Right ventricle myocardium superior (tissue), 1 donor: ENCODE results near the gene SLC17A1. TPM values are rescaled to one million over a fixed set of nuclear protein-coding genes. Genes with fewer than 3 reads are reported as not detected.

Experiments used
- ATAC-seq: fragments of 200-7000 bp; cut with Tn5 transposase; one replicate; pipeline ENCODE4 v1.9.1; 2020; ENCODE audit warnings: mild to moderate bottlenecking; ENCODE audit not compliant: poor library complexity
- DNase-seq: peaks from one replicate; pipeline ENCODE4 v3.0.0-alpha.2; 2020
- intact Hi-C: fragments of 100-400 bp; cut with DNase I; formaldehyde crosslinking; loops from one replicate; pipeline ENCODE4 v1.11.2; 2022
- long read RNA-seq: library from polyadenylated mRNA; unstranded; transcript quantifications from one replicate; pipeline ENCODE4 v2.0.0, GENCODE V29; 2021
- total RNA-seq: library from RNA; stranded (reverse); fragmentation: NEBNext Ultra II Directional; extraction: Animal tissue kit (Norgen Biotek cat#: 25700); gene quantifications from one replicate; pipeline ENCODE4 v1.2.1, GENCODE V29; 2021
- donor health status: DM: no; HTN: yes; CAD: no; lungs with severe emphysema.

The SLC17A1 gene, protein sequence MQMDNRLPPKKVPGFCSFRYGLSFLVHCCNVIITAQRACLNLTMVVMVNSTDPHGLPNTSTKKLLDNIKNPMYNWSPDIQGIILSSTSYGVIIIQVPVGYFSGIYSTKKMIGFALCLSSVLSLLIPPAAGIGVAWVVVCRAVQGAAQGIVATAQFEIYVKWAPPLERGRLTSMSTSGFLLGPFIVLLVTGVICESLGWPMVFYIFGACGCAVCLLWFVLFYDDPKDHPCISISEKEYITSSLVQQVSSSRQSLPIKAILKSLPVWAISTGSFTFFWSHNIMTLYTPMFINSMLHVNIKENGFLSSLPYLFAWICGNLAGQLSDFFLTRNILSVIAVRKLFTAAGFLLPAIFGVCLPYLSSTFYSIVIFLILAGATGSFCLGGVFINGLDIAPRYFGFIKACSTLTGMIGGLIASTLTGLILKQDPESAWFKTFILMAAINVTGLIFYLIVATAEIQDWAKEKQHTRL
- total RNA-seq = not detected
- long read RNA-seq = 0 reads

- no peak for DNase-seq
- intact Hi-C loops = no loop called here
- no peak for ATAC-seq
Observed at GRCh38 chr6:25831532-25832306, at the start of gene SLC17A1. Gene SLC17A1, minus strand, starts transcription at chr6:25832052. Its CDS starts 1,495 bp downstream, at chr6:25830557.

DNA sequence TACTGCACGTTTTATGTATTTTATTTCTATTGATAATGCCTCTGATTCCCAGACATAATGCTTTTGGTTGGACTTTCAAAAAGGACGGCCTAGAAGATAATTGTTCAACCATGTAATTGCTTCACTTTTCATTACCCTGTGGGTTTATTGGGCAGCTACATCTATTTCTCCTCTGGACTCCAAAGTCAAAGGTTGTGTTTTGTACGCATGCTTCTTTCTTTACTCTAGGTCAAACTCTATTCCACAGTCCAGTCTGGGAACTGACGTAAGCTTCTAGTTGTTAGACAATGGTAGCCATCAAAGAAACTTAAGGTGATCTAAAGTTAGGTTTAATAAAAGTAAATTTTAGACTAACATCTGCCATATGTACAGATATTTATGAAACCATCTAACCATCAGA is 48.7 kb upstream of the SLC17A1 start:
- ATAC-seq = no peak
- intact Hi-C loops = no loop called here
- DNase-seq = no peak

DNA sequence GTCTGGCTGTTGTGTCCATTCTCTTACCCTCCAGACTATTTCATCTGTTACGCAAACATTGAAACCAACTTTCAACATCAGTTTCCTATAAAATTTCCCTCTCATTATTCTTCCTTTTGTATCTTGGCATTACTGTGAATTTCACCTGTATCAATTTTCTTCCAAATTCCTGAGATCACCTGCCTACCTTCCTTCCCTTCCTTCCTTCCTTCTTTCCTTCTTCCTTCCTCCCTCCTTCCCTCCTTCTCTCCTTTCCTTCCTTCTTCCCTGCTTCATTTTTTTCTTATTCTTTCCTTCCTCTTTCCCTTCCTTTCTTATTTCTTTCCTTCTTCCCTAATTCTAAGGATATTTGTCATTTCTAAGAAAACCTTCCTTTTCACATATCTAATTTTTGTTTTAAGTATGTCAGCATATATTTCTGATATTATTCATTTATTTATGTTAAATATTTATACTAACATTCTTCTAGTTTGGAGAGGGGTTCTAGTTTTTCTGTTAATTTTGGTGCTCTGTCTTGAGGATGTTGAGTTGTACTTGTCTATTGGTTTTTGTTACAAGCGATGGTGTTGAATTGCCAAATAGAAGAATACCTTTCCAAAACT is 47.0 kb upstream of the SLC17A1 start:
- intact Hi-C loops = no loop called here
- DNase-seq (no peak), ATAC-seq (no peak)

- DNase-seq (no peak), ATAC-seq (no peak)
- intact Hi-C loops = no loop called here
Observed at GRCh38 chr6:25875926-25876602, 44.2 kb upstream of the SLC17A1 start.

DNA sequence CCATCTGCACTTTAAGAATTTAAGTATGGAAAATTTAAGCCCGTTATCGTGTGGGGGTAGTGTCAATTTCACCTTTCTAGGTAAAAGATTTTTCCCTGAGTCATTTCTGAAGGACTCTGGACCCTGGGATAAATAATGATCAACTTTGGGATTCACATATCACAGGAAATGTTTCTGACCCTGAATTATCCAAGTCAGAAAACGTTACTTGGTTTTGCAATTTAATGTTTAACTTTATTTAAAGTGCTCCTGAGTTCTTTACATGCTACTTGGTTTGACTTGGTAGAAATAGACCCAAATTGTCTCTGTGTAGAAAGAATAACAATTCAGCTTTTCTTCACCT is 43.7 kb upstream of the SLC17A1 start:
- no peak for ATAC-seq
- no peak for DNase-seq
- intact Hi-C loops = no loop called here

GRCh38 chr6:25874822-25875562 is 43.1 kb upstream of the SLC17A1 start:
- intact Hi-C loops = no loop called here
- ATAC-seq = no peak
- no peak for DNase-seq

GRCh38 chr6:25874118-25874517 is 42.3 kb upstream of the SLC17A1 start, which contains the start of gene SLC17A3:
Gene SLC17A3, minus strand, starts transcription at chr6:25874243. Its CDS starts 5,856 bp downstream, at chr6:25868387.
- DNase-seq (no peak), ATAC-seq (no peak)
- intact Hi-C loops = no loop called here

DNA sequence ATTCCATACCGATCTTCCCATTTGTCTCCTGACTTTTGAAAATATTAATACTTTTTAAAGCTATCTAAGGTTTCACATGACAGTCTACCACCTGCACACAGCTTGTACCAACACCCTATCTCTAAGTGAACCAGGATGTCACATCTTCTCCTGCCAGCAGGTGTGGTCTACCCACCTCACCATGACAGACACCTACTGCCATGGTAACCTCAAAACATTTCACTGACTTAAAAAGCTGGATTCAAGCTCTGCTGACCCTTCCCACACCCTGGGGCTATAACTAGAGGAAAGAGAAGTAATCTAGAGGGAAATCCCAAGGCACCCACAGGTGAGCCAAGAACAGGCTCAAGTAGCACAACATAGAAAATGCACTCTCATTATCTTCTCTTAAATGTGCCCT is 41.0 kb upstream of the SLC17A1 start:
- DNase-seq = no peak
- intact Hi-C loops = no loop called here
- no peak for ATAC-seq

GRCh38 chr6:25869840-25870239 is 38.0 kb upstream of the SLC17A1 start:
- intact Hi-C loops = no loop called here
- ATAC-seq = no peak
- no peak for DNase-seq

DNA sequence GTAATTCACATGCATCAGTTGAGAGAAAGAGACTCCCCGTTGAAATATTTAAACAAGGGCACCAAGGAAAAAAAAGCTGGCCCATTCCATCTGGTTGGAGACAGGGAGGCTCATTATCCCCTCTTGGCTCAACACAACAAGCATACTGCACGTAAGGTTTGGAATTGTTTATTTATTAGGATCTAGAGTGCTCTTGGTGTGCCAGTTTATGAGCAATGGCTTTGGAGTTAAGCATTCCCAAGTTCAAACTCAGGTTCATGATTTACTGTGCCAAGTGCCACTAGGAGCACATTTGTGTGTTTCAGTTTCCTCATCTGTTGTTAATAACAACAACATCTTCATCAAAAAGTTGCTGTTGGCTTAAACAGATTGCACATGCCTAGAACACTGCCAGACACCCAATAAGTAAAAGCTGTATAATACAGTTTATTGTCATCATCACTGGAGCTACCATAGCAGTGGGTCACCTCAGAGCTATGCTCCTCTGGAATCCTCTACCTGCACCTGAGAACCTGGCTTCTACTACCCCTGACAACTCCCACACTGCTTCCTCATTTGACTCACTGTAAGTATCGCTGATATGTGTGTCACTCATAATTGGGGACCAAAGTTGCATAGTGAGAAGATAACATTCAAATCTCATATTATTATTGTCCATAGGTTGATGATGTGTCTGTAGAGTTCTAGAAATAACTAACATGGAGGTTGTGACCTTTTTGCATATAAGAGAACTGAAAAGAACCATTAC is 36.8 kb upstream of the SLC17A1 start:
- intact Hi-C loops = no loop called here
- no peak for ATAC-seq
- DNase-seq = no peak

- ATAC-seq (no peak), DNase-seq (no peak)
- intact Hi-C loops = no loop called here
Observed at GRCh38 chr6:25866011-25866410, 34.2 kb upstream of the SLC17A1 start.

DNA sequence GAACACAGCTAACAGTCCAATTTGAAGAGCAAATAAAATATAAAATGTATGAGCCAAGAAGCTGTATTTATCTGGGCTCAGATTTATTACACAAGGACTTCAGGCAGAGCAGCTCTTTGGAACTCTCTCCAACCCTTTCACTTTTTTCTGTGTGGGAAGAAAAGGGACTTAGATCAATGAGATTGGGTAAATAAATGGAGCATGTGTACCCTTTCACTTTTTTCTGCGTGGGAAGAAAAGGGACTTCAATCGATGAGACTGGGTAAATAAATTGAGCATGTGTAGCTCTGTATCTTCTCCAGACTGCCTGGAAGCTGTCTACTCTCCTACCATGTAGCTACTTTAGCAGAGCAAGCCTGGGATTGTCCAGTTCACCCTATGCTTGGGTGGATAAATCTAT is 31.5 kb upstream of the SLC17A1 start:
- intact Hi-C loops = no loop called here
- ATAC-seq = no peak
- no peak for DNase-seq

- ATAC-seq = no peak
- DNase-seq = no peak
- intact Hi-C loops = no loop called here
Observed at GRCh38 chr6:25862199-25862598, 30.3 kb upstream of the SLC17A1 start.

- DNase-seq (no peak), ATAC-seq (no peak)
- intact Hi-C loops = no loop called here
Observed at GRCh38 chr6:25852756-25853155, 20.9 kb upstream of the SLC17A1 start.

DNA sequence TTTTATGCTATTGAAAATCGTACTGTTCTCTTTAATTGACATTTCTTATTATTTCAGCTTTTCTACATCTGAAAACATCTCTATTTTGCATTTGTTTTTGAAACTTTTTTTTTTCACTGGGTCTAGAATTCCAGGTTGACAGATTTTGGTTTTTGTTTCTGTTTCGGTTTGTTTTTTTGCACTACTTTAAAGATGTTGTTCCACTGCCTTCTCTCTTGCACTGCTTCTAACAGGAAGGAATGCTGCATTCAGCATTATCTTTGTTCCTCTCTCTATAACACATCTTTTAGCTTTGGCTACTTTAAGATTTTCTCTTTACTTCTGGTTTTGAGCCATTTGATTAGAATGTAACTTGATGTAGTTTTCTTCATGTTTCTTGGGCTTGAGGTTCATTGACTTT is 20.1 kb upstream of the SLC17A1 start:
- intact Hi-C loops = no loop called here
- ATAC-seq = no peak

GRCh38 chr6:25844518-25844917 is 12.7 kb upstream of the SLC17A1 start:
- ATAC-seq (no peak), DNase-seq (no peak)
- intact Hi-C loops = no loop called here

More for the DNA sequence above, 20.1 kb upstream of the SLC17A1 start:
- DNase-seq = no peak

DNA sequence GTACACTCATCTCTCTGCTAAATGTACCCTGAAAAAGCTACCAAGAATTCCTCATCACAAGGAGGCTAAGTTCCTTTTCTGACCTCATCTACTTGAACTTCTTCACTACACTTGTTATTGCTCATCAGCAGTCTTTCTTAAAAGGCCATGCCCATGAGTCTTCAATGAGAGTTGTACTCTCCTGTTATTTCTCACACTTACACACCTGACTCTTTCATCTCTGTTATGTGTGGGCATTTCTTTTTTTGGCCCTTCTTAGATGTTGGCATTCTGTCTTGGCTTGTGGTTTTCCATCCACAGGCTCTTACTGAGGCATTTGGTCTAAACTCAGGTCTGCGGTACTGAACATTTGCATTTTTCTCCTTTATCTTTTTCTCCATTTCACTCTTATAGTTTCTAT is 10.7 kb upstream of the SLC17A1 start:
- no peak for DNase-seq
- intact Hi-C loops = no loop called here
- no peak for ATAC-seq
